NCI-H2081 (cell line): ENCODE measurements around the gene NDRG4.

Source experiments
- DNase-seq, 2 experiments: peaks; one replicate each; lab custom pipeline; 2025; lab: John Stamatoyannopoulos, UW

NDRG4 gene

GRCh38 chr16:58493756-58494431 is 6.0 kb upstream of the NDRG4 start:
- no peak for DNase-seq

GRCh38 chr16:58494981-58495520 is 4.9 kb upstream of the NDRG4 start:
- peak; percentile 71 to 91 for DNase-seq

DNA sequence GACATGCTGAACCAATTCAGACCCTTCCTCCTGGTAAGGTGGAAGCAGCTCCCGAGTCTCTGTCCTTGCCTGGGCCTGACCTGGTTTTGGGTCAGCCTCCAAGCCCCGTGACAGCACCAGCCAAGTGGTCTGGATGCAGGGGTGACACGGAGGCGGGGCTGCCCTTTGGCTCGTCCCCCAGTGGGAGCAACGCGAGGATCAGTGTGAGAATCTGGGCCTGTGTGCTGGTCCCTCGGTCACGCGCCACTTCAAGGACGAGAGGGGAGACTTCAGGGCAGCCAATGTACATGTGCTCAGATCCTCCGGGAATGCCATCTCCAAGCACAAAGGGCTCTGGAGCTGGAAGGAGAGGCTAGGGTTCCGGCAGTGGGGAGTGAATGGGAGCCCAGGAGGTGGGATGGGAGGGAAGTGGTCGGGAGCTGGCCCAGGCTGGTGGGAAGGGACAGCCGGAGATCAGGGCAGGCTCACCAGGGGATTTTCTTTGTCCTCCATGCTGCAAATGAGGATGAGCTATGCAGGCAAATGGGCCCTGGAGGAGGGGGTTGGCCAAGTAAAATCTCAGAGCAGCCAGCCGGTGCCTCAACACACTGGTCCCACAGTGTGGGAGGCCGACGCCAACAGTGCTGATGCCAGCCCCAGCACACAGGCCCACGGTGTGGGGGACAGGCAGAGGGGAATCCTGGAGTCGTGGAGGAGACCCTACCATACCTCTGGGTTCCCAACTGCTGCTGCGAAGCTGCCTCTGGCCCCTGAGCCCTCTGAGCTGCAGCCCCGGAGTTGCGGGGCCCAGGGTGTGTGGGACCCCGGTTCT is 4.2 kb upstream of the NDRG4 start:
- DNase-seq, result no peak

GRCh38 chr16:58497468-58497867 is 2.5 kb upstream of the NDRG4 start:
- DNase-seq, result no peak

DNA sequence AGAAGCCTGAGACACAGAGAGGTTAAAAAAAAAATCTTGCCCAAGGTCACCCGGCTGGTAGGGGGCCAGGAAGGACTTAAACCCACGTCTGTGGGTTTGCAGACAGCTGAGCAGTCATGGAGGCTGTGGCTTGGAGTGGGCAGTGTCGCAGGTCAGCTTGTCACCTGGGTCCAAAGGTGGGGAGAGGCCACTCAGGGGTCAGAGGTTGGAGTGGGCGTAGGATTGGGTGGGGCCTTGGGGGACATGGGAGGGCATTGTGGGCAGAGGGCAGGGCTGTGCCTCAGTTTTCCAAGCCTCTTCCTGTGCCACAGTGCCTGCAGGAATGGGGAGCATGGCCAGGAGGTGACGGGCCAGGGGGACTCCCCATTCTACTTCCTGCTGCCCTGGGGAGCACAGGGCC is 2.0 kb upstream of the NDRG4 start:
- no peak for DNase-seq

DNA sequence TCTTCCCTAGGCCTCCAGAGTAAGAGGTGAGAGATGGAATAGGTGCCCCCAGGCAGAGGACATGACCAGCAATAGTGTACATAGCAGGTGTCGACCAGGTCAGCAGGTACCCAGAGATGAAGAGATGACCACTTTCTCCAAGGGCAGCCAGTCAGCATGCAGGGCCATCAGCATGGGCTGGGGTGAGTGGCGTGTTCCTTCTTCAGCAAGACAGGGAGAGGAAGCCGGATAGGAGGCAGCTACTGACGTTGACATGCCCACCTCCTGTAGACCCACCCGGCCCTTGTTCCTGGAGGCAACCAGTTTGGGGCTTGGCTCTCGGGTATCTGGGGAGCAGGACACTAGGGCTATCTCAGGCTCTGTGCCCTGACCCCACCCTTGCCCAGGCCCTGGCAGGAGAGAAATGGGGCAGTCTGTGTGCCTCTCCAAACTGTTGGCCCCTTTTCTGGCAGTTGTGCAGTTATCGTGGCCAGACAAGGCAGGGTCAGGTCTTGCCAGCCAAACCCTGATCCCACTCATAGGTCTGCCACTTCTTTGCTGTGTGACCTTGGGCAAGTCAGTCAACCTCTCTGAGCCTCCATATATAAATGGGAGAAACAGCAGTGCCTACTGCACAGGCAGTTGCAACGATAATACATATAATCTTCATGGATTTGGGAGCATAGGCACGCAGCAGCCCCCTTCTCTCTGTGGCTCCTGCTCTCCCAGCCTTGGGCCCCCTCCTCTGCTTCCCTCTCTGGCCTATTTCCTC is 1.4 kb upstream of the NDRG4 start:
- DNase-seq, result no peak

GRCh38 chr16:58499092-58499511 is 841 bp upstream of the NDRG4 start:
- no peak for DNase-seq

DNA sequence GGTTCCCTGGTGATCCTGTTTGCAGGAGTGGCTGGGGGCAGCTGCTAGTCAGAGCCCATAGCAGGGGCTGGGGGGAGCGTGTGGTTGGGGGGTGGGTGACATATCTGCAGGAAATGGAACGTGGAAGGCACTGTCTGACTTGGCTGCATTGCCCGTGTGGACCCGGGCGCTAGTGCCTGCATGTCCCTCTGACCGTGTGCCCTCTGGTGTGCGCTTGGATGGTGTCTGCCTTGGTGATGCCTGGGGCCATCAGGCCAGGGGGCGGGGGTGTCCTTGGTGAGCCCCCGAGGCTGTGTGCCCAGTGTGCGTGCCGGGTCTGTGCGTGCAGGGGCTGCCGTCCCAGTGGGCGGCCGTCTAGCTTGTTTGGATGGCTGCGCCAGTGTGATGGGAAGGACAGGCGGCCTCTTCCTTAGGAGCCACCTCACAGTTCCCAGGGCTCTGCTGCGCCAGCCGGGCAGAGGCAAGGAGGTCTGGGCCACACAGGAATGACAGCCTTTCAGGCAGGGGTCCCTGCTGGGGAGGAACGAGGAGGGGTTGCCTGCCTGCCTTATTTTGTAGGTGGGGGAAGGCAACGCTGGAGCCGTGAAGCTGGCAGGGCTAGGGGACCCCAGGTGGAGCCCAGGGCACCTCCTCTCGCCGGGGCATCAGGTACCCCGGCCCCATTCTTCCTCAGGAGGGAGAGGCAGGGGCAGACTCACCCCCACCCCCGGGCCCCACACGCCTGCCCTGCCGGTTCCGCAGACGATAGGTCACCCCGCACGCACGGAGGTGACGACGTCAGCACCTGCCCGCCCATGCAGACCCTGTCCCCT is 693 bp downstream of the NDRG4 start:
- peak in 1 of 2 experiments; percentile 52 for DNase-seq

DNA sequence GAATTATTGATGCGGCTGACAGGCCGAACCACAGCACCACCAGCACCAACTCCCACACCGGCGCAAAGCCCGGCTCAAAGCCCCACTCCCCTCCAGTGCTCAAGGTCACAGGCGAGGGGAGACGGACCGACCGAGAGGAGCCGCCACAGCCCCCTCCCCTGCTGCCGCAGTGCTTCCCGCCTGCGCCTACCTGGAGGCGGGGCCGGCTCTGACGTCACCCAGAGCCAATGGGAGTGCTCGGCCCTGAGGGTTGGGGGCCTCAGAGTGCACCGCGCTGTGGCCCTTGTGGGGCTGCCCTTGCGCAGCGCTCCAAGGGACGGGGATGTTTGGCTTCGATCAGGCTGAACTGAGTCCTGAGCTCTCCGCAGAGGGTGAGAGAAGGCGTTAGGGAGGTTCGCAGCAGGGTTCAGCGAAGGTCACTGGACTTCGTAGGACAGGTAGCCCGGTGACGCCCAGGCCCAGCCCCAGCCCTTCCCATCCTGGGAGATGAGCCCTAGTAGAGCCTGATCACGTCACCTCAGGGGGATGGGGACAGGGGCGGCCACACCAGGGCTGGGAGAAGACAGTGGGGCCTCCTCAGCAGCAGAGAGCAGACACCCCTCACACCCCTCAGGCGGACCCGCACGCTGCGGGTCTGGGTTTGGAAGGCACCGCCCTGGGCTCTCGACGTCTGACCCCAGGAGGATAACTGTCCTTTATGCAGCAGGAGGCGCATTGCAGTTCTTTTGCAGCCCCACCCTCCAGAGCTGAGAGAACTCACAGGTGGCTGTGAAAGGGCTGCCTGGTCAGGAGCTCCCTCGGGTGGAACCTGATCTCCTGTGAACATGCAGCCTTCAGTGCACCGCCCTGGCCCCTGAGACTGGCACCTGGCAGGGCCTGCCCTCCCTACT is 1.5 kb downstream of the NDRG4 start:
- peak; percentile 48 to 52 for DNase-seq

- DNase-seq, result no peak
Measured at GRCh38 chr16:58502217-58502921, 2.4 kb downstream of the NDRG4 start.

- no peak for DNase-seq
Measured at GRCh38 chr16:58503166-58503862, 3.4 kb downstream of the NDRG4 start.

DNA sequence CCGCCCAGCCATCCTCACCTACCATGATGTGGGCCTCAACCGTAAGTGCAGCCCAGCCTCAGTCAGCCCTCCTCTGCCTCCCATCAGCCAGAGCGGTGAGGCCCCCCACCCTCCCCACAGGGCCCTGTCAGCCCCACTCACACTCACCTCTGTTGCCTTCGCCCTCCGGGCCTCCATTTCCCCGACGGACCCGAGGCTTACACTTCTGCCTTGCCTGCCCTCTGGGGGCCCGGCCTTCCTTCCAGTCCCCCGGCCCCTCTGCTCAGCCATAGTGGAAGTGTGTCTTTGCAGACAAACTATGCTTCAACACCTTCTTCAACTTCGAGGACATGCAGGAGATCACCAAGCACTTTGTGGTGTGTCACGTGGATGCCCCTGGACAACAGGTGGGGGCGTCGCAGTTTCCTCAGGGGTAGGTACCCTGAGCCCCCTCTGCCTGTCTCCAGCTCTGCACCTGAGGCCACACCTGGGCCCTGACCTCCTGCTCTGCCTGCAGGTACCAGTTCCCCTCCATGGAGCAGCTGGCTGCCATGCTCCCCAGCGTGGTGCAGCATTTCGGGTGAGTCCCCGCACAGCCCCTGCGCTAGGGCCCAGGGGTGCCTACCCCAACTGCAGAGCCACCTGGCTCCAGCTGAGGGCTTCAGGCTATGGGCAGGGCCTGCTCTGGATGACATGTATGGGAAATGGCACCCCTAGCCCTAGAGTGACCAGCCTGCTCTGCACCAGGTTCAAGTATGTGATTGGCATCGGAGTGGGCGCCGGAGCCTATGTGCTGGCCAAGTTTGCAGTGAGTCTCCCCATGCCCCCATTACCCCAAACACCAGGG is 4.1 kb downstream of the NDRG4 start:
- DNase-seq, result no peak

- DNase-seq, result no peak
Measured at GRCh38 chr16:58506241-58507194, 6.6 kb downstream of the NDRG4 start.

- no peak for DNase-seq
Measured at GRCh38 chr16:58507195-58507962, 7.4 kb downstream of the NDRG4 start.

GRCh38 chr16:58507963-58508670 is 8.2 kb downstream of the NDRG4 start:
- no peak for DNase-seq
